Stimulated activated CD4-positive, alpha-beta T cell treated with anti-CD3 and anti-CD28 coated beads, TNF-alpha, amount 100 ng/mL, for 1 hour (primary cell): ENCODE measurements around the gene FGF14.

Experiments
- DNase-seq, 3 donors: peaks; one replicate each; pipeline ENCODE4 v3.0.0-alpha.2; 2020; ENCODE audit warnings: low read depth in 3 of 3, low spot score in 1 of 3

The FGF14 gene

DNA sequence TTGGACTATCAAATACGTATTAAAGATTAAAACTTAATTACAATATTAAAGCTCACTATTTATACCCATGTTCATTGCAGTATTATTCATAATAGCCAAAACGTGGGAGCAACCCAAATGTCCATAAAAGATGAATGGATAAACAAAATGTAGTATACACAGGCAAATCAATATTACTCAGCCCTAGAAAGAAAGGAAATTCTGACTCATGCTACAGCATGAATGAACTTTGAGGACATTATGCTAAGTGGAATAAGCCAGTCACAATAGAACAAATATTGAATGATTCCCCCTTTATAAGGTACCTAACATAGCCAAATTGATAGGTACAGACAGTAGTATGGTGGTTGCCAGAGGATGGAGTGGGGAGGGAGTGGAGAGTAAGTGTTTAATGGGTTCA lies 457.3 kb downstream of the FGF14 start:
- DNase-seq = no peak

DNA sequence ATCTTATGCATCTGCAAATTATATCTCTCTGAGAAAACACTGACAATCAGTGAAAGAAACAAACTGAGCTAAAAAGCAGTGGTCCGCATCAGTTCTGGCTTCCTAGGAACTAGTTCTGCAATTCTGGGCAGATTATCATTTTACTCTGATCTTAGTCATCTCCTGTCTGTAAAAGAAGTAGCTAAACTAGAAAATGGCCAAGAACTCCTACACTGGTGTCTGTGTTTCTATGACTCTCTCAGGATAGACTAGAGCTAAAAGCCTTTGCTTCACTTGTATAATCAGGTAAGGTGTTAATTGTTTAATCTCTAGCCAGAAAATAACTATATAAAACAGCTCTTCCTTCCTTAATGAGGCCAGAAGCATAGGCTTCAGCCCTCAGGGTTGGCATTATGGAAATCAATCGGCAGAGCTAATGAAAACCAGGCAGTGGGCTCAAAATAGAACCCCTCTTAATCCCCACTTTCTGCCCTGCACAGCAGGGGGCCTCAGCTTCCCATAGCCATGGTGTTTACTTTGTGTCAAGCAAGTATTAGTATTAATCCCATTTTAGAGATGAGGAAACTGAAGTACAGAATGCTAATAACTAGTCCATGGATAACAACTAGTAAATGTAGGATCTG lies 459.2 kb downstream of the FGF14 start:
- DNase-seq = no peak

DNA sequence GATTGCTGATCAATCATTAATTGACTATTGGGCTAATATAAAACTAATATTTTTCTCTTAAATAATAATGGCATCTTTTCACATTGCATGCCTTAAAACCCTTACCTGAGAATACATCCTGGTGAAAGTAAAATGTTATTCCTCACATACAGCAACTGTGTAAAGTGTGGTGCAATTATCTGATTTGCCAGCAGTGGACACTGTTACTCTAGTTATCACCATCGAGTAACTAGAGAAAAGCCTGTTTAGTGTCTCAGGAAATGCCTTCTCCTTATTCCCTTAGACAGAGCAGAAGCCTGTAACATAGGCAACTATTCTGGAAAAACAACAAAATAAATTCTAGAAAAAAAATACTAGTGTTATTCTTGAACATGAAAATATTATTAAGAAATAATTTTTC lies 459.8 kb downstream of the FGF14 start:
- no peak for DNase-seq

DNA sequence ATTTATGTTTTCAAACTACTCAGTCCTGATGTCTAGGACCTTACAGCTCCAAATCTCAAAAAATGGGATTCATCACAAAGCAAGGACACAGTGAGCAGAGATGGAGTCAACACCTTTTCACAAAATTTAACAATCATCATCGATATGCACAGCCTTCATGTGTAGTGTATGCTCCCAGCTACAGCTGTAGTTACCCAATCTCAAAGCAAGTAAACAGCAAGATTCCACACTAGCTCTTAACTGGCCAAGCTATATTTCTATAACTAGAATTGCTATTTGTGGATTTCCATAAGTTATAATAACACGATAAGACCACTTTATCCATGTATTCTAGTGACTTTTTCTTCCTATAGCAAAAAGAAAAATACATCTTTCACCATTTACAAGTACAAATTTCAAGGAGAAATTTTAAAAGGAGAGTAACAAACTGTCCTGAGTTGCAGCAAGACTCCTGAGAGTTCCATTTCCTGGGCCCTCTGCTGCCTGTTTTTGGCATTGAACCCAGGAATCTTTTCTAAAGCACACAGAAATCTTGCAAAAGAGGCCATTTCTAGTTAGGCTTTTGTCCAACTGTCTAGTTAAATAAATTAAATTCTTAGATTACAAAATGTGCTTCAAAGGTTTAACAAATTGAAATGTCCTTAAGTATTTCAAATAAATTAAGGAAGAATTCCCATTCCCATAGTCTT lies 460.6 kb downstream of the FGF14 start:
- no peak for DNase-seq

DNA sequence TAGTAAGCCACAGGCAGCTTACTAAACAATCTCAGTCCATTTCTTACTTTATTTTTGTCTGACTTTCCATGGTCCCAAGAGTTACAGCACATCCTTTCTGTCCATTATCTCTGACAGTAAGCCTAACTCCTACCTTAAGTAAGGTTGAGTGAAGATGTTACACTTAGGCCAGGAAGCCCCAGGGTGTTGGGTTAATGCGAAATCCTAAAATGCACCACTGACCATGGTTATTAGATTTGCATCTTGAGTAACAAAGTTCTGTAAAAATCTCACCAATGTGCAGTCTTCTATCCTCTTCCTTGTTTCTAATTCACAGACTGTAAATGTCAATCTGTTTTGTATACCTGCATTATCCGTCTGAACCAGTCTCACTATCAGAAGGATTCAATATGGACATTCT lies 462.5 kb downstream of the FGF14 start:
- DNase-seq = no peak

DNA sequence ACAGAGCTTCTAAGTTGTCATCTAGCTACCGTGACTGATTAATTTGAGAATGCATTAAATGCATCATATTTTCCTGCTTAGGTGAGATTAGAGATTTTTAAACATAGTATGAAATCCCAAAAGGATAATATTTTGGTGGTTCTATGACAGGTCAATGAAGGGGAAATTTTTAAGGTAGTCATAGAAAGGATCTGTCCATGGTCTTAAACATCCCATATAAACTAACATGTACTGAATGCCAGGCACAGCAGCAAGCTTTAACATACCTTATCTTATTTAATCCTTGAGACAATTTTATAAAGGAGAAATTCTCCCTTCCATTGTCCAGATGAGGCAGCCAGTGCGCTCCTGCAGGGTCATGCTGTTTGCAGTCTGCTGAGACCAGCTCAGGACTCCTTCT lies 466.0 kb downstream of the FGF14 start:
- no peak for DNase-seq

DNA sequence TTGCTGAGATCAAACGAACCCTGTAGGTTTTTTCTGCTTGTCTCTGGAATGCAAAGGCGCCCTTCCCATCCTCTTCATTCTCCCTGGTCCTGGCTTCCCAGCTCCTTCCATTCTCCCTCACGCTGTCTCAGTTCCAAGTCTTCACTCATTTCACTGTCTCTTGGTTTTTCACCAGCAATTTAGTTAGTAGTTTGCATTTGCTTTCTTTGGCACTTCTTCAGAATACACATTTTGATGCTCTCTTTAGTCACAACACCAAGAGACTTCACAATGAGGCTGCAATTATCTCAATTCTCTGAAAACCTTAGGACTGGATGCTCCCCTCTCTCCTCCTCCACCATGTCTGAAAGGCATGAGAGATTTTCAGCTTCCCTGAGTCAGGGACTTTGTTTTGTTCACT lies 470.7 kb downstream of the FGF14 start:
- no peak for DNase-seq

DNA sequence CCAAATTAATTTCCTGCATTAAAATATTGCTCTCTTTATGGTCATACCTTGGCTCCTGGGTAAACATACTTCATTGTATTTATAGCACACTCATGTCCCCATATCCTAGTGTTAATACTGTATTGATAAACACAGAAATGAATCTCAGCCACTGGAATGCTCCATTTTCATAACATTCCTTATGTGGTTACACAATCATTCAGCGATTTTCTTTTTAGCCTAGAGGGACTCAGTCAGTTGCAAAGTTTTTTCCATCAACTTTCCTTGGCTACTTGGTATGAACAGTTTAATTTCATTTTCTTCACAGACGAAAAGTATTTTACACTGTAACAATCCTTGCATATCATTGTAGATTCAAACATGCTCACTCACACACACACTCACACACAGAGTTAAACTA lies 471.5 kb downstream of the FGF14 start:
- DNase-seq = no peak

DNA sequence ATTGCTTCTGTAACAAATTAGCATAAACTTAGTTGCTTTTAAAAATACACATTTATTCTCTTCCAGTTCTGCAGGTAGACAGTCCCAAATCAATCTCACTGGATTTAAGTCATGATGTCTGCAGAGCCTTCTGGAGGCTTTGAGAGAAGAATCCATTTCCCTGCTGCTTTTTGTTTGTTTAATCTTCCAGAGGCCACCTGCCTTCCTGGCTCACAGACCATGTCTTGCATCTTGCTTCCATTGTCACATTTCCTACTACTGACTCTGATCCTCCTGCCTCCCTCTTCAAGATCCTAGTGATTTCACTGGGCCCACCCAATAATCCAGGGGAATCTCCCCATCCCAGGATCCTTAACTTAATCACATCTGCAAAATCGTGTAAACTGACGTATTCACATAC lies 476.1 kb downstream of the FGF14 start:
- DNase-seq = no peak

- DNase-seq = no peak
Observed at GRCh38 chr13:101919541-101920181, 482.2 kb downstream of the FGF14 start.

- DNase-seq = no peak
Observed at GRCh38 chr13:101917833-101918661, 483.8 kb downstream of the FGF14 start.

- no peak for DNase-seq
Observed at GRCh38 chr13:101917475-101917810, 484.4 kb downstream of the FGF14 start.

DNA sequence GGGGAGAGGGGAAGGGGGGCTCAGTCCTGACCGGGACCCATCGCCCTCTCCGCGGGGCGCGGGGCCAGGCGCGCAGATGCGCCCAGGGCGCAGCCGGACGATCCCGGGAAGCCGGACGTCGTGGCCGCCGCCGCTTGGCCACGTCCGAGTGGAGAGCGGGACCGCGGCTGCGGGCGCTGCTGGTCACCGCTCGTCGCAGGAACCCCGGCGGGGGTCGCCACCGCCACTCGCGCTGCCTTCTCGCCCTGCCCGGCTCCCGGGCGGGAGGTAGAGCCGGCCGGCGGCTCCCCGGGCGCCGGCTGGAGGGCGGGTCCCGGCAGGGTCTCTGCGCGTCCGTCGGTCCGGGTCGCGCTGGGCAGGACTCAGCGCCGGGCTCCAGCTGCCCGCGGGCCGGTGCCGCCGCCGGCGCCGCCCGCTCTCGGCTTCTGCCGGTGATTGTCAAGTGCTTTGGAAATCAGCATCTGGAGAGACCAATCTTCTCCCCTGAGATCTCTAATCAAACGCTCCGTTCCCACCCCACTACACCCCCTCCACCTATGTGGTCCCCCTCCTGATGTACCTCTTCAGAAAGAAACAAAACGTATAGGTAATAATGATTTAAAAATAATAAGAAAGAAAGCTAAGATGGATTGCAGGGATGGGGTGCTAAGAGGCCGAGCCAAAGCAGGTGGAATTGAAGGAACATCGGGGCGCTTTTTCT lies 484.9 kb downstream of the FGF14 start:
- no peak for DNase-seq

DNA sequence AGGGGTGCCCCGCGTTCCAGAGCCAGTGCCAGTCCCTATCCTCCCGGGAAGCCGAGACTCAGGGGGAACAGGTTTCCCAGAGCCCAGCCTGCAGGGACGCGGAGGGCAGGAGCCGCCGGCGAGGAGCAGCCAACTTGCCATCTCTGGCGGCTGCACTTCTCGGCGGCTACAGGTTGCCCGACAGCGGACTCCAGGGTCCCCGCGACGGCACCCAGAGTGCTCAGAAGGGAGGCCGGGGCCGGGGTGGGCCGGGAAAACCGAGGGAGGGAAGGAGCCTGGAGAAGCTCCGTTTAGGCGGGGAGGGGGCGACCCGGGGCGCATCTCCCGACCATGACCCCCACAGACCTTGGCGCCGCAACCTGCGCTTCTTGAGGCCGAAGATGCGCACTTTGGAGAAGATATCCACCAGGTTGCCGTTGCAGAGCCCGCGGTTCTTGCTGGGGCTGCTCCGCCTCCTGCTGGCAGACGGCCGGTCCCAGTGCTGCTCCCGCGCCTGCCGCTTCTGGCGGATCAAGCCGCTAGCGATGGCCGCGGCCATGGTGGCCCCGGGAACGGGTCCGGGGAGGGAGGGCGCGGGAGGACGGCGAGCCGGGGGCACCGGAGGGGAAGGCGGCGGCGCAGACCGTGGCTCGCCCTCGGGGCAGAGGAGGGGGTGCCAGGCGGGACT lies 485.6 kb downstream of the FGF14 start:
- no peak for DNase-seq

- no peak for DNase-seq
Observed at GRCh38 chr13:101915755-101916107, 486.1 kb downstream of the FGF14 start.

GRCh38 chr13:101915331-101915730 lies 486.5 kb downstream of the FGF14 start:
- no peak for DNase-seq

- no peak for DNase-seq
Observed at GRCh38 chr13:101911752-101912151, 490.1 kb downstream of the FGF14 start.

- no peak for DNase-seq
Observed at GRCh38 chr13:101903890-101904289, 498.0 kb downstream of the FGF14 start.

GRCh38 chr13:101898676-101899075 lies 503.2 kb downstream of the FGF14 start:
- DNase-seq = no peak

DNA sequence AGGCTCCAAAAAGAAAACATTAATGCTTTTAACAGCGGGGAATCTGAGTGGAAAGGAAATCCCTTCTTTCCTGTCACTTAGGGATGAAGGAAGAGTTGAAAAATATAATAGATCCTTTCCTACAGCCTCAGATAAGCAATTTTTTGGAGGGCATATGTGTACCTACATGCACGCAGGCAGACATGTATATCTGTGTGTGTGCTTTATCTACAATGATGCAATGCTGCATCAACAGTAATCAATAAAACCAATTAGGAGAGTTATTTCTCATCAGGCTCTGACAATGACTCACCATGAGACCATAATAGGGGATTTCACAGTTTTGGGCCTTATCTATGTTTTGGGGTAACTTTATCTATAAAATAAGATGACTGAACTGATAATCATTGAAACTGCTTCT lies 505.3 kb downstream of the FGF14 start:
- DNase-seq = no peak

DNA sequence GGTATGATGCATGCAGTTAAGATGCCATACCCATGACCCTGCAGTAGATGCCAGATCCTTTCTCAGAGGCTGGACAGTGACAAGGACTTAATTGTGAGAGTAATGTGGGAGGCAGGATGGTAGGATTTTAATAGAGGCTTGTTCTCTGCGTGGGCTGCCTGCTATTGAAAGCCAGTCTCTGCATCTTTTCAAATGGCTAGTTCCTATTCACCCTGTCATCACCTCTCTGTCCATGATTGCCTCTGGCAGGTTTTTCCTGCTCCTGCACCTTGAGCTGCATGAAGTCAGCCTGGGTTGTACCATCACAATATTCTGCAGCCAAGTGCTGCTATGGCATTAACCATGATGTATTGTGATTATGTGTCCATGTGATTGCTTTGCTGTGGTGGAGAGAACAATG lies 508.8 kb downstream of the FGF14 start:
- no peak for DNase-seq
